ENCODE results near the gene BCAR1. TPM values are rescaled to one million over a fixed set of nuclear protein-coding genes. Genes with fewer than 3 reads are reported as not detected.

The BCAR1 gene
- total and polyA plus RNA-seq, 2 of the 13 experiments (the other 11 are each of a cell fraction or from before 2014, with no cell fraction given), result 48.1 to 51.7 TPM

DNA sequence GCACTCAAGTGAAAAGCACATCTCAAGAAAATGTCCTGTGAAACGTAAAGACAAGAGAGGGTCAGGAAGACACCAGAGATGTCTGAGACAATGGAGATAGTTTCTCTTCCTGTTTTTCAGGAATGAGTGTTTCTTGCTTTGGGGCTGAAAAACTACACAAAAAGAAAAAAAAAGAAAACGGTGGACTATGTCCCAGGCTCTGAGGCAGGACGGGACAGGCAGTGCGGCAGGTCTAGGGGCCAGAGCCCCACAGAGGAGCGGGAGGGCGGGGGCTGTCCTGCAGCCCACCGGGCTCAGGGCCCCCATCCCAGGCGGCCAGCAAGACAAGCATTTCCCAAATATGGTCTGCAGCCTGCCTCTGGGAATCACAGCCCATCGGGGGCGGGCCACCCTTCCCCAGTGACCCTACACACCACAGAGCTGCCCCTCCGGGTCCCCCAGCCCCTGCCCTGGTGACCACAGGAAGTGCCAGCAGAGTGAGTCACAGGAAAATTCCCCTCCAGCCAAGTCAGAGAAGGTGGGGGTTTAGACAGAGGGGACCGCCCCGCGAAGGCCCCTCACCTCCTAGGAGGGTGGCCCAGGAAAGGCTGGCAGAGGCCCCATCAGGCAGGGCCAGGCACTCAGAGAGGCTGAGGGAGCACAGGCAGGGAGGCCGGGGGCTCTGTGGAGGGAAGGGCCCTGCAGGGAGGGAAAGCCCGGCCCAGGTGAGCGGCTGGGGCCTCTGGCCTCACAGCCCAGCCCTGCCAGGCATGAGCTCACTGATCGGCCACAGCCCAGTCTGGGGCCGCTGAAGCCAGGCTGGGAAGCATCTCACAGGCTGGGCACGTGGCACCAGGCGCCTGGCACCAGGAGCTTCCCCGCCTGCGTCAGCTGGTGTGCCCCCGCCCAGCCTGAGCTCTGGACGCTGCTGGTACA is 6.3 kb downstream of the BCAR1 start (continued):
- TF ChIP-seq, protein P1, sequence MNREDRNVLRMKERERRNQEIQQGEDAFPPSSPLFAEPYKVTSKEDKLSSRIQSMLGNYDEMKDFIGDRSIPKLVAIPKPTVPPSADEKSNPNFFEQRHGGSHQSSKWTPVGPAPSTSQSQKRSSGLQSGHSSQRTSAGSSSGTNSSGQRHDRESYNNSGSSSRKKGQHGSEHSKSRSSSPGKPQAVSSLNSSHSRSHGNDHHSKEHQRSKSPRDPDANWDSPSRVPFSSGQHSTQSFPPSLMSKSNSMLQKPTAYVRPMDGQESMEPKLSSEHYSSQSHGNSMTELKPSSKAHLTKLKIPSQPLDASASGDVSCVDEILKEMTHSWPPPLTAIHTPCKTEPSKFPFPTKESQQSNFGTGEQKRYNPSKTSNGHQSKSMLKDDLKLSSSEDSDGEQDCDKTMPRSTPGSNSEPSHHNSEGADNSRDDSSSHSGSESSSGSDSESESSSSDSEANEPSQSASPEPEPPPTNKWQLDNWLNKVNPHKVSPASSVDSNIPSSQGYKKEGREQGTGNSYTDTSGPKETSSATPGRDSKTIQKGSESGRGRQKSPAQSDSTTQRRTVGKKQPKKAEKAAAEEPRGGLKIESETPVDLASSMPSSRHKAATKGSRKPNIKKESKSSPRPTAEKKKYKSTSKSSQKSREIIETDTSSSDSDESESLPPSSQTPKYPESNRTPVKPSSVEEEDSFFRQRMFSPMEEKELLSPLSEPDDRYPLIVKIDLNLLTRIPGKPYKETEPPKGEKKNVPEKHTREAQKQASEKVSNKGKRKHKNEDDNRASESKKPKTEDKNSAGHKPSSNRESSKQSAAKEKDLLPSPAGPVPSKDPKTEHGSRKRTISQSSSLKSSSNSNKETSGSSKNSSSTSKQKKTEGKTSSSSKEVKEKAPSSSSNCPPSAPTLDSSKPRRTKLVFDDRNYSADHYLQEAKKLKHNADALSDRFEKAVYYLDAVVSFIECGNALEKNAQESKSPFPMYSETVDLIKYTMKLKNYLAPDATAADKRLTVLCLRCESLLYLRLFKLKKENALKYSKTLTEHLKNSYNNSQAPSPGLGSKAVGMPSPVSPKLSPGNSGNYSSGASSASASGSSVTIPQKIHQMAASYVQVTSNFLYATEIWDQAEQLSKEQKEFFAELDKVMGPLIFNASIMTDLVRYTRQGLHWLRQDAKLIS (CRISPR knock-in tag; IDR thresholded peaks at IDR 0.05), result peak; percentile 56; the same call in 1 of the 2 replicates
- TF ChIP-seq ZNF724P (CRISPR knock-in tag; IDR thresholded peaks at IDR 0.05; ENCODE audit: borderline replicate concordance), result peak; percentile 80; the same call in 1 of the 2 replicates
- no peak for TF ChIP-seq ZNF468 (CRISPR knock-in tag; IDR thresholded peaks at IDR 0.05)
- TF ChIP-seq PITX1 (CRISPR knock-in tag; IDR thresholded peaks at IDR 0.05), result peak; percentile 73; the same call in 1 of the 2 replicates
- peak in 1 of 2 experiments; percentile 98; a peak in 2 of 4 replicates for TF ChIP-seq KLF16 (CRISPR knock-in tag; IDR thresholded peaks at IDR 0.05)
- peak; percentile 57; the same call in 1 of the 2 replicates for TF ChIP-seq NCOR1 (IDR thresholded peaks at IDR 0.05; ENCODE audit: borderline replicate concordance, low read length)
- TF ChIP-seq ZNF547 (CRISPR knock-in tag; IDR thresholded peaks at IDR 0.05), result peak; percentile 96
- 0 out of 2 replicates have a peak, but pooled peaks have one; percentile 80 for TF ChIP-seq ZNF775 (CRISPR knock-in tag; IDR thresholded peaks at IDR 0.05; ENCODE audit: borderline replicate concordance)
- TF ChIP-seq ZNF850 (CRISPR knock-in tag; conservative IDR thresholded peaks at IDR 0.05), result peak; percentile 58; the same call in 1 of the 2 replicates
- peak; percentile 81; the same call in 1 of the 2 replicates for TF ChIP-seq DNMT1 (CRISPR knock-in tag; IDR thresholded peaks at IDR 0.05)
- TF ChIP-seq MEIS1 (CRISPR knock-in tag; IDR thresholded peaks at IDR 0.05; ENCODE audit: borderline replicate concordance), result peak; percentile 69
- TF ChIP-seq TOPORS (CRISPR knock-in tag; IDR thresholded peaks at IDR 0.05), result no peak
- TF ChIP-seq, protein P2, sequence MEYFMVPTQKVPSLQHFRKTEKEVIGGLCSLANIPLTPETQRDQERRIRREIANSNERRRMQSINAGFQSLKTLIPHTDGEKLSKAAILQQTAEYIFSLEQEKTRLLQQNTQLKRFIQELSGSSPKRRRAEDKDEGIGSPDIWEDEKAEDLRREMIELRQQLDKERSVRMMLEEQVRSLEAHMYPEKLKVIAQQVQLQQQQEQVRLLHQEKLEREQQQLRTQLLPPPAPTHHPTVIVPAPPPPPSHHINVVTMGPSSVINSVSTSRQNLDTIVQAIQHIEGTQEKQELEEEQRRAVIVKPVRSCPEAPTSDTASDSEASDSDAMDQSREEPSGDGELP (IDR thresholded peaks at IDR 0.05; ENCODE audit: borderline replicate concordance, low read depth), result peak; percentile 87
- TF ChIP-seq ZNF350 (CRISPR knock-in tag; IDR thresholded peaks at IDR 0.05; ENCODE audit: borderline replicate concordance, low read depth), result peak; percentile 99; the same call in 1 of the 2 replicates
- TF ChIP-seq TP53 (CRISPR knock-in tag; conservative IDR thresholded peaks at IDR 0.05), result peak; percentile 87; the same call in 1 of the 2 replicates
- TF ChIP-seq, protein P3, sequence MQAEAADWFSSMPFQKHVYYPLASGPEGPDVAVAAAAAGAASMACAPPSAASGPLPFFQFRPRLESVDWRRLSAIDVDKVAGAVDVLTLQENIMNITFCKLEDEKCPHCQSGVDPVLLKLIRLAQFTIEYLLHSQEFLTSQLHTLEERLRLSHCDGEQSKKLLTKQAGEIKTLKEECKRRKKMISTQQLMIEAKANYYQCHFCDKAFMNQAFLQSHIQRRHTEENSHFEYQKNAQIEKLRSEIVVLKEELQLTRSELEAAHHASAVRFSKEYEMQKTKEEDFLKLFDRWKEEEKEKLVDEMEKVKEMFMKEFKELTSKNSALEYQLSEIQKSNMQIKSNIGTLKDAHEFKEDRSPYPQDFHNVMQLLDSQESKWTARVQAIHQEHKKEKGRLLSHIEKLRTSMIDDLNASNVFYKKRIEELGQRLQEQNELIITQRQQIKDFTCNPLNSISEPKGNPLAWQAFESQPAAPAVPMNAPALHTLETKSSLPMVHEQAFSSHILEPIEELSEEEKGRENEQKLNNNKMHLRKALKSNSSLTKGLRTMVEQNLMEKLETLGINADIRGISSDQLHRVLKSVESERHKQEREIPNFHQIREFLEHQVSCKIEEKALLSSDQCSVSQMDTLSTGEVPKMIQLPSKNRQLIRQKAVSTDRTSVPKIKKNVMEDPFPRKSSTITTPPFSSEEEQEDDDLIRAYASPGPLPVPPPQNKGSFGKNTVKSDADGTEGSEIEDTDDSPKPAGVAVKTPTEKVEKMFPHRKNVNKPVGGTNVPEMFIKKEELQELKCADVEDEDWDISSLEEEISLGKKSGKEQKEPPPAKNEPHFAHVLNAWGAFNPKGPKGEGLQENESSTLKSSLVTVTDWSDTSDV (CRISPR knock-in tag; IDR thresholded peaks at IDR 0.05), result no peak
- TF ChIP-seq RARA (CRISPR knock-in tag; IDR thresholded peaks at IDR 0.05), result peak; percentile 95
- no peak for TF ChIP-seq HOXA9 (CRISPR knock-in tag; IDR thresholded peaks at IDR 0.05; ENCODE audit: borderline replicate concordance)
- TF ChIP-seq ZNF549 (CRISPR knock-in tag; IDR thresholded peaks at IDR 0.05), result 0 out of 2 replicates have a peak, but pooled peaks have one; percentile 11

All from HepG2 (cell line).